Glutamatergic neuron (in vitro differentiated cells): ENCODE measurements around the gene CSNK2B. TPM values are rescaled to one million over a fixed set of nuclear protein-coding genes. Genes with fewer than 3 reads are reported as not detected.

Source experiments
- DNase-seq: peaks from one replicate; pipeline ENCODE4 v3.0.0; 2022
- H3K27ac Mint-ChIP-seq: one replicate; pipeline ENCODE4 v1.8.0; 2020; ENCODE audit warnings: mild to moderate bottlenecking, mixed read lengths, inconsistent platforms; ENCODE audit not compliant: unreplicated experiment
- H3K27me3 Mint-ChIP-seq: one replicate; pipeline ENCODE4 v1.8.0; 2020; ENCODE audit warnings: mild to moderate bottlenecking, moderate library complexity, mixed read lengths, inconsistent platforms; ENCODE audit not compliant: unreplicated experiment
- H3K36me3 Mint-ChIP-seq: one replicate; pipeline ENCODE4 v1.8.0; 2020; ENCODE audit warnings: mild to moderate bottlenecking, mixed read lengths, inconsistent platforms; ENCODE audit not compliant: unreplicated experiment
- H3K4me1 Mint-ChIP-seq: one replicate; pipeline ENCODE4 v1.8.0; 2020; ENCODE audit warnings: mild to moderate bottlenecking, low read depth, mixed read lengths, inconsistent platforms; ENCODE audit not compliant: unreplicated experiment
- H3K4me3 Mint-ChIP-seq: one replicate; pipeline ENCODE4 v1.8.0; 2020; ENCODE audit warnings: mild to moderate bottlenecking, mixed read lengths, inconsistent platforms; ENCODE audit not compliant: unreplicated experiment
- H3K9me3 Mint-ChIP-seq: one replicate; pipeline ENCODE4 v1.8.0; 2020; ENCODE audit warnings: mild to moderate bottlenecking, moderate library complexity, mixed read lengths, inconsistent platforms; ENCODE audit not compliant: unreplicated experiment
- total RNA-seq: library from RNA; stranded (reverse); fragmentation: NEBNext Ultra II Directional; extraction: Animal tissue kit (Norgen Biotek cat#: 25700); gene quantifications from one replicate; pipeline ENCODE4 v1.2.1, GENCODE V29; 2021; ENCODE audit not compliant: unreplicated experiment
- TF ChIP-seq, protein P1 (sequence below): fragments of 200-600 bp; sonication (generic); IDR thresholded peaks from one replicate; pipeline ENCODE4 v1.5.0; 2021; ENCODE audit not compliant: partially characterized antibody, unreplicated experiment

CSNK2B gene
- total RNA-seq, 1 donor from 2014 or later, result 214 TPM

DNA sequence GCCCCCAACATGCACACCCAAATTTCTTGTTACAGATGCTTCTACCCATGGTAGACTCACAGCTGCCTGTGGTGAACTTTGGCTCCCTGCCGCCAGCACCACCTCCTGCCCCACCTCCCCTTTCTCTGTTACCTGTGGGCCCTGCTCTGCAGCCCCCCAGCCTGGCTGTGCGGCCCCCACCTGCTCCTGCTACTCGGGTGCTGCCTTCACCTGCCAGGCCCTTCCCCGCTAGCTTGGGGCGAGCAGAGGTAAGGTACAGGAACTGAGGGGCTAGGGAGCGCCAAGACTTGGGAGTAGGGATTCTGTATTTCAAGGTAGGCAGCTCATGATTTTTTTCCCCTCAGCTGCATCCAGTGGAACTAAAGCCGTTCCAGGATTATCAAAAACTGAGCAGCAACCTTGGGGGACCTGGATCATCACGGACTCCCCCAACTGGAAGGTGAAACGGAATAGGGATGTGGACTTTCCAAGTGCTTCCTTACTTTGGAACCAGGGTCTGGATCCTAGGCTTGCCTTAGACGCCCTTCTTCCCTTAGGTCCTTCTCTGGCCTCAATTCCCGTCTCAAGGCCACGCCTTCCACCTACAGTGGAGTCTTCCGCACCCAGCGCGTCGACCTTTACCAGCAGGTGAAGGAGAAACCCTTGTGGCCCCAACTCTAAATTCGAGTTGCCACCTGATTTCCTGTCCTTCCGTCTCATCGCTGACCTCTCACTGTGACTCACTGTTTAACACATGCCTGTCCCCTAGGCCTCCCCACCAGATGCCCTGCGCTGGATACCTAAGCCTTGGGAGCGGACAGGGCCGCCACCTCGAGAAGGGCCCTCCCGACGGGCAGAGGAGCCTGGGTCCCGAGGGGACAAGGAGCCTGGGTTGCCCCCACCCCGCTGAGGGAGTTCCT lies 28.9 kb upstream of the CSNK2B start:
- Mint-ChIP-seq H3K9me3 (peaks cover 4% of the 10 kb centered on the region), H3K4me1 (no peaks in the 10 kb centered on the region), H3K27me3 (peaks cover 15% of the 10 kb centered on the region), H3K27ac (no peak overlapping the region), H3K4me3 (peak overlapping the region; percentile 49), H3K36me3 (no peaks in the 10 kb centered on the region)
- TF ChIP-seq, protein P1, sequence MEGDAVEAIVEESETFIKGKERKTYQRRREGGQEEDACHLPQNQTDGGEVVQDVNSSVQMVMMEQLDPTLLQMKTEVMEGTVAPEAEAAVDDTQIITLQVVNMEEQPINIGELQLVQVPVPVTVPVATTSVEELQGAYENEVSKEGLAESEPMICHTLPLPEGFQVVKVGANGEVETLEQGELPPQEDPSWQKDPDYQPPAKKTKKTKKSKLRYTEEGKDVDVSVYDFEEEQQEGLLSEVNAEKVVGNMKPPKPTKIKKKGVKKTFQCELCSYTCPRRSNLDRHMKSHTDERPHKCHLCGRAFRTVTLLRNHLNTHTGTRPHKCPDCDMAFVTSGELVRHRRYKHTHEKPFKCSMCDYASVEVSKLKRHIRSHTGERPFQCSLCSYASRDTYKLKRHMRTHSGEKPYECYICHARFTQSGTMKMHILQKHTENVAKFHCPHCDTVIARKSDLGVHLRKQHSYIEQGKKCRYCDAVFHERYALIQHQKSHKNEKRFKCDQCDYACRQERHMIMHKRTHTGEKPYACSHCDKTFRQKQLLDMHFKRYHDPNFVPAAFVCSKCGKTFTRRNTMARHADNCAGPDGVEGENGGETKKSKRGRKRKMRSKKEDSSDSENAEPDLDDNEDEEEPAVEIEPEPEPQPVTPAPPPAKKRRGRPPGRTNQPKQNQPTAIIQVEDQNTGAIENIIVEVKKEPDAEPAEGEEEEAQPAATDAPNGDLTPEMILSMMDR, result no peak
- no peak for DNase-seq

DNA sequence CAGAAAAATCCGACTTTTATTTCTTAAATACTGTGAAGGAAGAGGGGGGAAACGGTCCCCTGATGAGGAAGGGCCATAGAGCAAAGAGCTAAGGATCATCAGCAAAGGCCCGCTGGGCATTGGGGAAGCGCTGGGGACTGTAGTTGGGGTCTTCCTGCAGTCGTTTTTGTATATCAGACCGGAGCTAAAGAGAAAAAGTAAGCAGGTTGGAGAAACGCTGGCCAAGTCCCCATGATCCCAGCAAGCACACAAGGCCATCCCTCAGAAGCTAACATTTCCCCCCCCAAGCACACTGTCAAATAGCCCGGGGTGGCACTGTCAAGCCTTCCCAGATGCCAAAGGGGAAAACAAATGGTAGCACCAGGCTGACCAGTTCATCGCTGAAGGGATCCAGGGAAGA lies 26.8 kb upstream of the CSNK2B start:
- H3K4me1 Mint-ChIP-seq, result no peaks in the 10 kb centered on the region
- TF ChIP-seq, protein P1, result no peak
- H3K36me3 Mint-ChIP-seq, result no peaks in the 10 kb centered on the region
- DNase-seq, result no peak
- H3K4me3 Mint-ChIP-seq, result no peak overlapping the region
- peaks cover 11% of the 10 kb centered on the region for H3K27me3 Mint-ChIP-seq
- peaks cover 4% of the 10 kb centered on the region for H3K9me3 Mint-ChIP-seq
- H3K27ac Mint-ChIP-seq, result peak overlapping the region; percentile 25

DNA sequence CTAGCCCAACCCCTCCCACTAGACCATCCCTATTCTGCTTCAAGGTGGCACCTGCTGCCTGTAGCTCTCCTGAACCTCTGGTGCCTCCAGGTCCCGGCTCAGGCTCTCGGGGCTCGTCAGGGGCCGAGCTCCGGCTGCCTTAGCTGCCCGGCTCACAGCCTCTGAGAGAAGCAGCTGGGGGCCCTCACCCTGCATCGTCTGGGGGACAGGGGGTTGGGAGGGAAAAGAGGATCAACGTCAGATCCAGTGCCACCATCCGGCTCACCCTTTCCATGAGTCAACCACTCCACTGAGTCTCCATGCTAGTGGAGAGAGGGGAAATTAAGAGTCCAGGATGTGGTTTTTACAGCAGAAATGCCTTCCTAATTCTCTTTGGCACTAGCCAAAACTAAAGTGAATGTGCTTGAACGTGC lies 26.4 kb upstream of the CSNK2B start:
- peaks cover 4% of the 10 kb centered on the region for H3K9me3 Mint-ChIP-seq

DNA sequence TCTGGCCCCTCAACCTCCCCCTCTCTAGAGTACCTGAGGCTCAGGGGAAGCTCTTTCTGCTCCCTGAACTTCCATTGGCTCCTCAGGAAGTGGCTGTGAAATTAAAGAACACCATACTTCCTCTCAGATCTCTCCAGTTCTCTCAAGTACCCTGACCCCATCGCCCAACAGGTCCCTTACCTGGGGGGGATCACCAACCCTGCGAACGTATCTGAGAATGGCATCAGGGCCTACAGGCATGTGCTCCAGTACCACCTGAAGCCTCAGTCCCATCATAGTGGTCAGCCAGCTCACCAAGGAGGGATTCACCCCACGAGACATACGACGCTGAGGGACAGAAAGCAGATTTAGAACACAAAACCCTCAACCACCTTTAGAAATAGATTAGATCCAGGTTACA lies 25.3 kb upstream of the CSNK2B start:
- Mint-ChIP-seq H3K27me3 (peaks cover 9% of the 10 kb centered on the region), H3K4me1 (no peaks in the 10 kb centered on the region), H3K9me3 (peaks cover 7% of the 10 kb centered on the region), H3K27ac (no peak overlapping the region), H3K36me3 (no peaks in the 10 kb centered on the region), H3K4me3 (peak overlapping the region; percentile 16)
- TF ChIP-seq, protein P1, result no peak
- no peak for DNase-seq

More for the DNA sequence above, 26.4 kb upstream of the CSNK2B start:
- no peak for DNase-seq
- Mint-ChIP-seq H3K4me3 (no peak overlapping the region), H3K27me3 (peaks cover 11% of the 10 kb centered on the region), H3K4me1 (no peaks in the 10 kb centered on the region), H3K36me3 (no peaks in the 10 kb centered on the region), H3K27ac (no peak overlapping the region)
- TF ChIP-seq, protein P1, result no peak

DNA sequence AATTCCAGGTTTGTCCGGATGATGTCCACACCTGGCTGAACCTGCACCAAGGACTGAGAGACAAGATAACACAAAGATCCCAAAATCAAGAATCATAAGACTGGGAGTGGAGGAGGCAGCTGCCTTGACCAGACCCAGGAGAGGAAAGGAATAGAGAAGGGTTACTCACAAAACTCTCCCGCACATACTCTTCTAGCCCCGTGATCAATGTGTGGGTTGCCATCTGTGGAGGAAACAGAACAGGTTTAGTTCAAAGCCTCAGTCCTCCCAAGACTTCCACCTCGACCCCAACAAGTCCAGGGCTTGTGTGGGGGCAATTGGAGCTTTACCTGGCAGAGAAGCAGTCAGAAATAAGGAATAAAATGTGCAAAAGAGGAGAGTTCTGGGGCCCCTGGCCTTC lies 24.5 kb upstream of the CSNK2B start:
- H3K4me3 Mint-ChIP-seq, result no peak overlapping the region
- peaks cover 7% of the 10 kb centered on the region for H3K9me3 Mint-ChIP-seq
- TF ChIP-seq, protein P1, result no peak
- no peak overlapping the region for H3K27ac Mint-ChIP-seq
- no peaks in the 10 kb centered on the region for H3K36me3 Mint-ChIP-seq
- H3K4me1 Mint-ChIP-seq, result no peaks in the 10 kb centered on the region
- peaks cover 6% of the 10 kb centered on the region for H3K27me3 Mint-ChIP-seq
- DNase-seq, result no peak
